ENCODE data around the gene MINK1. TPM values are rescaled to one million over a fixed set of nuclear protein-coding genes. Genes with fewer than 3 reads are reported as not detected.

MINK1 gene
- total RNA-seq, 2 experiments from 2014 or later, result 50.8 to 51.5 TPM

DNA sequence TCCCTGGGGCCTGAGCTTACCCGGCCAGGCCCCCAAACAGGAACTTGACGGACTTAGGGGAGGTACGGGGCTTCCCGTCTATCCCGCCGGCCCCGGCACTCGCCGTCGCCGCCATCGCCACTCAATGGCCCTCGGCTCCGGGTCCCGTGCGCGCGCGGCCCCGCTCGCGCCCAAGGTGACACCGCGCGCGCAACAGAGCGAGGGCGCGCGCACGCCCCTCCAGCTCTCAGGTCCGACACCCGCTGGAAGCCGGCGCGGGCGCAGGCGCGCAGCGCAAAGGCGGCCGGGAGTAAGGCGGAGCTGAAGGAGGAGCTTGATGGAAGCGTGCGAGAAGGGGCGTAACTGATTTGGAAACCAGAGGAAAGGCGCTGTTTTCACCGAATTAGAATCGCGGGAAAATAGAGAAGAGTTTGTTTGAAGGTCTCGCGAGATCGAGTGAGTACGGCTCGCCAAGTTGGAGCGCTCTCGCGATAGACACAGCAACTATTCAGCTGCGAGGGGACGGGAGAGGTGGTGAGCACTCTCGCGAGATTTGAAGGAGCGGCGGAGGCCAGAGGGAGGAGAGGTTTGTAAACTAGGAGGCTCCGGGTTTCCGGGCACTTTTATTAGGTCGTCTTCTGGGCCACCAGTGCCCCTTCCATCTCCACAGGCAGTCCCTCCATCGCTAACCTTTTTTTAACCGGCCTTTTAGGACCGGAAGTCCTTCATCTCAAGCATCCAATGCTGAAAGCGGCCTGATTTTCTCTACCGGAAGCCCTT is 106.8 kb downstream of the MINK1 start, which contains the start of the genes RNF167 and SLC25A11:
RNF167 (plus strand) TSS at position 473 of the 759 bp plus-strand sequence. CDS start 642 bp downstream, outside the sequence.
SLC25A11 (minus strand) TSS at position 251 of the 759 bp plus-strand sequence; CDS start at position 115, 136 bp downstream.
- TF ChIP-seq, protein P1, sequence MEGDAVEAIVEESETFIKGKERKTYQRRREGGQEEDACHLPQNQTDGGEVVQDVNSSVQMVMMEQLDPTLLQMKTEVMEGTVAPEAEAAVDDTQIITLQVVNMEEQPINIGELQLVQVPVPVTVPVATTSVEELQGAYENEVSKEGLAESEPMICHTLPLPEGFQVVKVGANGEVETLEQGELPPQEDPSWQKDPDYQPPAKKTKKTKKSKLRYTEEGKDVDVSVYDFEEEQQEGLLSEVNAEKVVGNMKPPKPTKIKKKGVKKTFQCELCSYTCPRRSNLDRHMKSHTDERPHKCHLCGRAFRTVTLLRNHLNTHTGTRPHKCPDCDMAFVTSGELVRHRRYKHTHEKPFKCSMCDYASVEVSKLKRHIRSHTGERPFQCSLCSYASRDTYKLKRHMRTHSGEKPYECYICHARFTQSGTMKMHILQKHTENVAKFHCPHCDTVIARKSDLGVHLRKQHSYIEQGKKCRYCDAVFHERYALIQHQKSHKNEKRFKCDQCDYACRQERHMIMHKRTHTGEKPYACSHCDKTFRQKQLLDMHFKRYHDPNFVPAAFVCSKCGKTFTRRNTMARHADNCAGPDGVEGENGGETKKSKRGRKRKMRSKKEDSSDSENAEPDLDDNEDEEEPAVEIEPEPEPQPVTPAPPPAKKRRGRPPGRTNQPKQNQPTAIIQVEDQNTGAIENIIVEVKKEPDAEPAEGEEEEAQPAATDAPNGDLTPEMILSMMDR (IDR thresholded peaks at IDR 0.05), result no peak
- DNase-seq (peak; percentile 98), ATAC-seq (peak; percentile 85)
- H3K27me3 Mint-ChIP-seq, result no peaks in the 10 kb centered on the region
- H3K4me1 Mint-ChIP-seq (ENCODE audit: low read depth), result peaks cover 56% of the 10 kb centered on the region
- H3K4me3 Mint-ChIP-seq, result peak within 1 kb of the TSS; percentile 97
- ChIA-PET POLR2A (interaction anchor here (0.8 to 20.8 kb wide), 22 partner anchors 8 to 236 kb away, joined by 3 to 627 read pairs (median 6); partner anchors contain the start of genes ARRB2, C17orf107, CAMTA2 and CHRNE), CTCF (interaction anchor here (0.8 to 3.1 kb wide), 11 partner anchors 9 to 519 kb away, joined by 3 to 24 read pairs (median 4); partner anchors contain the start of genes CAMTA2, CHRNE, PFN1 and SPAG7)
- peaks cover 74% of the 10 kb centered on the region for H3K36me3 Mint-ChIP-seq (ENCODE audit: low read depth)
- H3K27ac Mint-ChIP-seq, result peak within 1 kb of the TSS; percentile 98
- intact Hi-C loops (cut with micrococcal nuclease), result no loop called here
- no peaks in the 10 kb centered on the region for H3K9me3 Mint-ChIP-seq

DNA sequence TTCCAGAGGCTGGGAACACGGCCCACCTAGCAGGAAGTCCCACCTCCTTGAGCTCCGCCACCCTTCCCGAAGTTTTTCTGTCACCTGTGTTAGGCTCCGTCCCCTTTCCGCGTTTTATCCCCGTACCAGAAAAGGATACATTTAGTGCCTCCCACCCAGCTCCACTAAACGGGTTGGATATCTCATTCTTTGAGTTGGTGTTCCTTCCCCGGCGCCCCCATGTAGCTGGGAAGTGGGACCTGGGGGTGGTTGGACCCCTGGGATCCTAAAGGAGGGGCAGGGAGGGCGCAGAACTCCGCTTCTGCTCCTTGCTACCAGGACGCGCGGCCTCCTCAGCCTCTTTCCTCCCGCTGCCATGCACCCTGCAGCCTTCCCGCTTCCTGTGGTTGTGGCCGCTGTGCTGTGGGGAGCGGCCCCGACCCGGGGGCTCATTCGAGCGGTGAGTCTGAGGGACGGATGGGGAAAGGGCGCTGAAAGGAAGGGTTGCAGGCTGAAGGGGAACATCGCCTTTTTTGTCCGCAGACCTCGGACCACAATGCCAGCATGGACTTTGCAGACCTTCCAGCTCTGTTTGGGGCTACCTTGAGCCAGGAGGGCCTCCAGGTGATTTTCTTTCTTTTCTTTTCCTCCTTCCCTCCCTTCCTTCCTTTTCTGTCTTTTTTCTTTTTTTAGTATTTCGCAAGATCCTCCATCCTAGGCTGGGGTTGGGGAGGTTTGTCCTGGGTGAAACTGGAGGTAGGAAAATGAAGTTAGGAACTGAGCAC is 107.6 kb downstream of the MINK1 start:
- DNase-seq, result peak; percentile 64
- H3K9me3 Mint-ChIP-seq, result no peaks in the 10 kb centered on the region
- peaks cover 64% of the 10 kb centered on the region for H3K4me1 Mint-ChIP-seq (ENCODE audit: low read depth)
- ChIA-PET CTCF (interaction anchor here (0.8 to 3.1 kb wide), 8 partner anchors 8 to 48 kb away, joined by 3 to 24 read pairs (median 4); partner anchors contain the start of genes CHRNE, PFN1 and SPAG7), POLR2A (interaction anchor here (0.8 to 20.8 kb wide), 19 partner anchors 7 to 237 kb away, joined by 3 to 627 read pairs (median 7); partner anchors contain the start of genes ARRB2, C17orf107, CAMTA2 and CHRNE)
- H3K4me3 Mint-ChIP-seq, result peak overlapping the region; percentile 97
- intact Hi-C loops (cut with micrococcal nuclease), result no loop called here
- H3K27me3 Mint-ChIP-seq, result no peaks in the 10 kb centered on the region
- TF ChIP-seq, protein P1 (IDR thresholded peaks at IDR 0.05), result no peak
- peaks cover 81% of the 10 kb centered on the region for H3K36me3 Mint-ChIP-seq (ENCODE audit: low read depth)
- peak overlapping the region; percentile 98 for H3K27ac Mint-ChIP-seq
- no peak for ATAC-seq

DNA sequence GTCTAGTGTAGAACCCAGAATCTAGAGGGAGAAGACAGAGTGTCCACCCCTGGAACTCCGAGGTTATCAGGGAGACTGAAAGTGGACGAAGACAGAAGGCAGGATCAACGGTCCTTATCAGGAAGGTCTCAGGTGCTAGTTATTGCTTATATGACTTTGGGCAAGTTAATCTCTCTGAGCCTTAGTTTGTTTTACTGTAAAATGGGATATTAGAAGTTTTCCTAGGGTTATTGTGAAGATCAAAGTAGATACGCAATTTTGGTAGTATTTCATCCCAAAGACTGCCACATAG is 108.1 kb downstream of the MINK1 start:
- peaks cover 62% of the 10 kb centered on the region for H3K4me1 Mint-ChIP-seq (ENCODE audit: low read depth)
- peak overlapping the region; percentile 98 for H3K27ac Mint-ChIP-seq
- intact Hi-C loops (cut with micrococcal nuclease), result no loop called here
- no peaks in the 10 kb centered on the region for H3K9me3 Mint-ChIP-seq
- peaks cover 83% of the 10 kb centered on the region for H3K36me3 Mint-ChIP-seq (ENCODE audit: low read depth)
- H3K27me3 Mint-ChIP-seq, result no peaks in the 10 kb centered on the region
- DNase-seq, result no peak
- TF ChIP-seq, protein P1 (IDR thresholded peaks at IDR 0.05), result no peak
- peak overlapping the region; percentile 97 for H3K4me3 Mint-ChIP-seq
- no peak for ATAC-seq
- POLR2A ChIA-PET, result interaction anchor here (1.2 to 20.8 kb wide), 9 partner anchors 7 to 232 kb away, joined by 5 to 627 read pairs (median 16); partner anchors contain the start of genes ARRB2, C17orf107, CAMTA2 and CHRNE
- CTCF ChIA-PET, result interaction anchor here (1.3 to 1.8 kb wide), 3 partner anchors 26 to 40 kb away, joined by 4 to 5 read pairs (median 5); partner anchors contain the start of gene SPAG7

DNA sequence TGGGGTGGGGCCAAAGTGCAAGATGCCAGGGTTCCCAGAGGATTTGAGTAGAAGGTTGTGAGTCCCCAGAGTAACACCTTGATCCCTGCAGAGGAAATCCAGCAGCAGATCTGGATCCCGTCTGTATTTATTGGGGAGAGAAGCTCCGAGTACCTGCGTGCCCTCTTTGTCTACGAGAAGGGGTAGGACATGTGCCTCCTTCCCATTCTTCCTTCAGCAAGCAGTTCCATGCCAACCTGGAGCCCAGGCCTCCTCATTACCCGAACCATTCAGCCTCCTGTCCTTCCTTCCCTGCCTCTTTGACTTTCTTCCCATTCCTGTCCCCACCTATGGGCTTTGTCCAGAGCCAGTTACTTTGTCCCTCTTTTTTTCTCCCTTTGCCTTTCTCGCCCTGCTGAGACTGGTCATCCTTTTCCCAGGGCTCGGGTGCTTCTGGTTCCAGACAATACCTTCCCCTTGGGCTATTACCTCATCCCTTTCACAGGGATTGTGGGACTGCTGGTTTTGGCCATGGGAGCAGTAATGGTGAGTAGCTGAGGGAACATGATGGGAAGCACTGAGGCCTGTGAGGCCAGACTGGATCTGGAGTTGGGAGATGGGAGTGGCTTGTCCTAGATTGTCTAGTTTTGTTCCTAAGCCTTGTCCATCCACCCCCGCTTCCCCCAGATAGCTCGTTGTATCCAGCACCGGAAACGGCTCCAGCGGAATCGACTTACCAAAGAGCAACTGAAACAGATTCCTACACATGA is 109.8 kb downstream of the MINK1 start:
- no peak for DNase-seq
- no peaks in the 10 kb centered on the region for H3K27me3 Mint-ChIP-seq
- peak overlapping the region; percentile 97 for H3K4me3 Mint-ChIP-seq
- H3K9me3 Mint-ChIP-seq, result no peaks in the 10 kb centered on the region
- POLR2A ChIA-PET, result interaction anchor here (1.0 to 20.8 kb wide), 6 partner anchors 9 to 54 kb away, joined by 3 to 627 read pairs (median 6); partner anchors contain the start of genes C17orf107, CHRNE, ENO3 and INCA1
- peaks cover 86% of the 10 kb centered on the region for H3K36me3 Mint-ChIP-seq (ENCODE audit: low read depth)
- peaks cover 54% of the 10 kb centered on the region for H3K4me1 Mint-ChIP-seq (ENCODE audit: low read depth)
- CTCF ChIA-PET, result interaction anchor here (1.4 kb wide), 1 partner anchor 34 kb away, joined by 5 read pairs; no protein-coding TSS in a partner anchor
- H3K27ac Mint-ChIP-seq, result peak overlapping the region; percentile 98
- no peak for ATAC-seq
- intact Hi-C loops (cut with micrococcal nuclease), result no loop called here
- TF ChIP-seq, protein P1 (IDR thresholded peaks at IDR 0.05), result no peak
